LNCAP (cell line): ENCODE measurements around the gene TMEM161A.

ENCODE experiments used
- TF ChIP-seq, protein P1 (sequence below): fragments of 450-650 bp; IDR thresholded peaks from 2 replicates; pipeline ENCODE4 v1.5.1; 2017; ENCODE audit warnings: mild to moderate bottlenecking

TMEM161A gene

DNA sequence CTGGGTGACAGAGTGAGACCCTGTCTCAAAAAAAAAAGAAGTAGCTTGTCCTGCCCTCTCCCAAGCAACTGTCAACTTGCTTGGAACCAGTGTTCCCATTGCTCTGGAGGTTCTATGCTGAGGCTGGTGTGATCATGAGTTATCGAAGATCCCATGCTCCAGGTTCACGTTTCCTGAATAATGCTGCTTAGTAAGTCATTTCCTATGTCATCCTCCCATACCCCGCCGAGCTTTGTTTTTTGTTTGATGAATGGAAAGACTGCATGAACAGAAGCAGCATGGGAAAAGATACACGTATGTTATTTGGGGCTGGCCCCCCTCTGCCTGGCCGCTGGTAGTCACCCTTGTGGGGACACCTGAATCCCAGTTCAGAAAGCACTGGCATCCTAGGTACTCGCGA, 63.2 kb downstream of the TMEM161A start:
- TF ChIP-seq, protein P1, sequence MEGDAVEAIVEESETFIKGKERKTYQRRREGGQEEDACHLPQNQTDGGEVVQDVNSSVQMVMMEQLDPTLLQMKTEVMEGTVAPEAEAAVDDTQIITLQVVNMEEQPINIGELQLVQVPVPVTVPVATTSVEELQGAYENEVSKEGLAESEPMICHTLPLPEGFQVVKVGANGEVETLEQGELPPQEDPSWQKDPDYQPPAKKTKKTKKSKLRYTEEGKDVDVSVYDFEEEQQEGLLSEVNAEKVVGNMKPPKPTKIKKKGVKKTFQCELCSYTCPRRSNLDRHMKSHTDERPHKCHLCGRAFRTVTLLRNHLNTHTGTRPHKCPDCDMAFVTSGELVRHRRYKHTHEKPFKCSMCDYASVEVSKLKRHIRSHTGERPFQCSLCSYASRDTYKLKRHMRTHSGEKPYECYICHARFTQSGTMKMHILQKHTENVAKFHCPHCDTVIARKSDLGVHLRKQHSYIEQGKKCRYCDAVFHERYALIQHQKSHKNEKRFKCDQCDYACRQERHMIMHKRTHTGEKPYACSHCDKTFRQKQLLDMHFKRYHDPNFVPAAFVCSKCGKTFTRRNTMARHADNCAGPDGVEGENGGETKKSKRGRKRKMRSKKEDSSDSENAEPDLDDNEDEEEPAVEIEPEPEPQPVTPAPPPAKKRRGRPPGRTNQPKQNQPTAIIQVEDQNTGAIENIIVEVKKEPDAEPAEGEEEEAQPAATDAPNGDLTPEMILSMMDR: no peak

- TF ChIP-seq, protein P1: no peak
Observed at GRCh38 chr19:19074196-19074882, 63.9 kb downstream of the TMEM161A start.

DNA sequence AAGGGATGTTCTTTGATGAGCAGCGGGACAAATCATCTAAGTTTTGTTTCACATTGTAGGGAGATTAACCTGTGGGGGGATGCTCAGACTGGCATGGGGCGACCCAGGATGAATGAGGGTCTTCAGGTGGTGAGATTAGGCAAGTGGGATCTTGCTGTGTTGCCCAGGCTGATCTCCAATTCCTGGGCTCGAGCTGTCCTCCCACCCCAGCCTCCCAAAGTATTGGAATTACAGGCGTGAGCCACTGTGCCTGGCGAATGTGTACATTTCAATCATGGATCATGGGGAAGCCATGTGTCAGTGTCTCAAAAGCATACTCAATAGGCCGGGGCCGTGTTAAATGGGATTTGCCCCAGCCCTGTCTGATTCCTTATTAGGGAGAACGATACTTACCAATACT, 66.4 kb downstream of the TMEM161A start:
- TF ChIP-seq, protein P1: no peak
